Caco-2 (cell line): ENCODE results near the gene XRCC5. TPM values are rescaled to one million over a fixed set of nuclear protein-coding genes. Genes with fewer than 3 reads are reported as not detected.

Experiments
- BruUV-seq: library from RNA; stranded (reverse); fragments of 400-500 nt; replicated peaks from 2 replicates; lab custom pipeline; 2021; lab: Mats Ljungman, UMichigan
- CTCF ChIA-PET: fragments of 300-600 bp; sonication (Branson Sonifier 250); formaldehyde crosslinking; loops from one replicate; lab custom pipeline; 2022; ENCODE audit warnings: antibody characterized with exemption; lab: Charles Lee
- POLR2A ChIA-PET: fragments of 300-600 bp; sonication (Branson Sonifier 250); formaldehyde crosslinking; loops from one replicate; lab custom pipeline; 2022; ENCODE audit warnings: antibody characterized with exemption; lab: Charles Lee
- DNase-seq, 2 experiments: peaks; one replicate each; pipeline versions ENCODE4 v3.0.0 to v3.0.0-alpha.2; 2020 to 2022
- H3K27me3 ChIP-seq: replicated peaks from 2 replicates; pipeline ENCODE4 v1.6.0; 2011; ENCODE audit warnings: low read length; ENCODE audit not compliant: control insufficient read depth, insufficient read depth
- H3K36me3 ChIP-seq: 2 replicates; pipeline ENCODE4 v1.5.1; 2011; ENCODE audit warnings: low read length; ENCODE audit not compliant: control insufficient read depth, insufficient read depth
- H3K4me1 ChIP-seq: fragments of 250-450 bp; sonication (Bioruptor Pico); 2 replicates; pipeline ENCODE4 v1.5.1; 2020; ENCODE audit warnings: mild to moderate bottlenecking
- H3K4me3 ChIP-seq: 2 replicates; pipeline ENCODE4 v1.5.1; 2011; ENCODE audit warnings: low read depth, mild to moderate bottlenecking, control low read depth, low read length
- H3K9me3 ChIP-seq: fragments of 250-450 bp; sonication (Bioruptor Pico); 2 replicates; pipeline ENCODE4 v1.5.1; 2020; ENCODE audit warnings: mild to moderate bottlenecking, moderate library complexity
- H3K27ac Mint-ChIP-seq: one replicate; pipeline ENCODE4 v1.8.0; 2022; ENCODE audit warnings: mixed read lengths; ENCODE audit not compliant: unreplicated experiment
- H3K27me3 Mint-ChIP-seq: one replicate; pipeline ENCODE4 v1.8.0; 2022; ENCODE audit warnings: mixed read lengths; ENCODE audit not compliant: insufficient read depth, unreplicated experiment
- H3K36me3 Mint-ChIP-seq: one replicate; pipeline ENCODE4 v1.8.0; 2022; ENCODE audit warnings: mild to moderate bottlenecking, mixed read lengths; ENCODE audit not compliant: insufficient read depth, unreplicated experiment
- H3K4me1 Mint-ChIP-seq: one replicate; pipeline ENCODE4 v1.8.0; 2022; ENCODE audit warnings: low read depth, mixed read lengths; ENCODE audit not compliant: unreplicated experiment
- H3K4me3 Mint-ChIP-seq: one replicate; pipeline ENCODE4 v1.8.0; 2022; ENCODE audit warnings: mild to moderate bottlenecking, moderate library complexity, mixed read lengths; ENCODE audit not compliant: unreplicated experiment
- H3K9me3 Mint-ChIP-seq: one replicate; pipeline ENCODE4 v1.8.0; 2022; ENCODE audit warnings: mixed read lengths; ENCODE audit not compliant: unreplicated experiment
- CTCF ChIP-seq, 2 experiments: fragments of 200-600 bp in 1 of 2; IDR thresholded peaks; 1 replicate in 1 of 2; 2 replicates in 1 of 2; pipeline versions ENCODE4 v1.5.1 to v1.8.0; 2011 to 2022; ENCODE audit warnings: antibody characterized with exemption in 1 of 2, control low read depth in 1 of 2, inconsistent platforms in 1 of 2, low read depth in 1 of 2, low read length in 1 of 2, mild to moderate bottlenecking in 1 of 2, moderate library complexity in 1 of 2; ENCODE audit not compliant: insufficient read depth in 1 of 2, severe bottlenecking in 1 of 2, unreplicated experiment in 1 of 2
- intact Hi-C: fragments of 100-400 bp; cut with micrococcal nuclease; formaldehyde crosslinking; loops from one replicate; pipeline ENCODE4 v1.10.0; 2022; ENCODE audit not compliant: unreplicated experiment
- total RNA-seq: library from RNA; stranded (reverse); gene quantifications from 2 replicates; pipeline ENCODE4 v1.2.3, GENCODE V29; 2022

Gene XRCC5
- total RNA-seq, 1 experiment from 2014 or later = 319 TPM

DNA sequence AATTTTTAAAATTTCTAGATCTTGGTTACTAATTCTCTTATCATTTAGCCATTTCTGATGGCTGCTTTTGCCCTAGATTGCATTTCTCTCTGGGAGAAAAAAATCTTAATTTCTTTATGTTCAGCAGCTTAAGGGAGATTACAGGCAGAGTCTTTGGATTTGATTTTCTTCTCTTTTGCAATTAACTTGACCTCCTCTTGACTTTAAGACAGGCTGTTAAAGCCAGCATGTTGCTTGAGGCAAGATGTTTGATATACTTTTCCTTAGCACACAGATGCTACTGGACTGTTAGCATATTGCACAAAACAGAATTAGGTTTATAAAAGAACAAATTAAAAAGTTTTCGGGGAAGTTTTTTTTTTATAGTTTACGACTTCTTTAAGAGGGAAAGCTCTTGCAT lies 50.0 kb downstream of the XRCC5 start:
- TF ChIP-seq CTCF (IDR thresholded peaks at IDR 0.05; ENCODE audit: insufficient read depth in 1 of 2, low read depth in 1 of 2, low read length in 1 of 2, severe bottlenecking in 1 of 2, unreplicated experiment in 1 of 2) = no peak
- H3K9me3 Mint-ChIP-seq = no peaks in the 10 kb centered on the region

GRCh38 chr2:216159646-216160045 lies 50.5 kb downstream of the XRCC5 start:
- no peak for DNase-seq
- TF ChIP-seq CTCF (IDR thresholded peaks at IDR 0.05; ENCODE audit: insufficient read depth in 1 of 2, low read depth in 1 of 2, low read length in 1 of 2, severe bottlenecking in 1 of 2, unreplicated experiment in 1 of 2) = no peak
- H3K9me3 ChIP-seq = no peaks in the 10 kb centered on the region
- Mint-ChIP-seq H3K36me3 (peaks cover 77% of the 10 kb centered on the region), H3K4me3 (no peak overlapping the region), H3K9me3 (no peaks in the 10 kb centered on the region), H3K4me1 (no peaks in the 10 kb centered on the region), H3K27me3 (no peaks in the 10 kb centered on the region), H3K27ac (no peak overlapping the region)
- CTCF ChIA-PET = interaction anchor here (1.1 kb wide), 1 partner anchor 56 kb away, joined by 3 read pairs; no protein-coding TSS in a partner anchor
- POLR2A ChIA-PET = no interaction called here
- H3K4me1 ChIP-seq = no peaks in the 10 kb centered on the region
- no TSS peak for BruUV-seq
- intact Hi-C loops = no loop called here
- no peaks in the 10 kb centered on the region for H3K27me3 ChIP-seq
- peaks cover 5% of the 10 kb centered on the region for H3K36me3 ChIP-seq
- H3K4me3 ChIP-seq = no peak overlapping the region

More for the DNA sequence above, 50.0 kb downstream of the XRCC5 start:
- Mint-ChIP-seq H3K27ac (no peak overlapping the region), H3K4me1 (no peaks in the 10 kb centered on the region), H3K36me3 (peaks cover 72% of the 10 kb centered on the region), H3K27me3 (no peaks in the 10 kb centered on the region), H3K4me3 (no peak overlapping the region)
- intact Hi-C loops = no loop called here
- H3K9me3 ChIP-seq = no peaks in the 10 kb centered on the region
- ChIA-PET CTCF (interaction anchor here (1.1 kb wide), 1 partner anchor 57 kb away, joined by 3 read pairs; no protein-coding TSS in a partner anchor), POLR2A (no interaction called here)
- no peak overlapping the region for H3K4me3 ChIP-seq
- no peak for DNase-seq
- H3K36me3 ChIP-seq = peaks cover 5% of the 10 kb centered on the region
- BruUV-seq = no TSS peak
- no peaks in the 10 kb centered on the region for H3K27me3 ChIP-seq
- no peaks in the 10 kb centered on the region for H3K4me1 ChIP-seq

GRCh38 chr2:216160786-216161185 lies 51.6 kb downstream of the XRCC5 start:
- Mint-ChIP-seq H3K27ac (no peak overlapping the region), H3K36me3 (peaks cover 83% of the 10 kb centered on the region), H3K4me3 (no peak overlapping the region), H3K4me1 (no peaks in the 10 kb centered on the region), H3K27me3 (no peaks in the 10 kb centered on the region), H3K9me3 (no peaks in the 10 kb centered on the region)
- peaks cover 7% of the 10 kb centered on the region for H3K36me3 ChIP-seq
- TF ChIP-seq CTCF (IDR thresholded peaks at IDR 0.05; ENCODE audit: insufficient read depth in 1 of 2, low read depth in 1 of 2, low read length in 1 of 2, severe bottlenecking in 1 of 2, unreplicated experiment in 1 of 2) = no peak
- DNase-seq = no peak
- H3K9me3 ChIP-seq = no peaks in the 10 kb centered on the region
- no peaks in the 10 kb centered on the region for H3K4me1 ChIP-seq
- intact Hi-C loops = no loop called here
- H3K4me3 ChIP-seq = no peak overlapping the region
- CTCF ChIA-PET = interaction anchor here (1.6 kb wide), 1 partner anchor 46 kb away, joined by 3 read pairs; no protein-coding TSS in a partner anchor
- POLR2A ChIA-PET = no interaction called here
- H3K27me3 ChIP-seq = no peaks in the 10 kb centered on the region
- no TSS peak for BruUV-seq
